ENCODE measurements around the gene BACE1-AS.

GRCh38 chr11:117327567-117328374 is 36.6 kb downstream of the BACE1-AS start, which contains the start of gene CEP164:
- TF ChIP-seq CTCF (conservative IDR thresholded peaks at IDR 0.05; ENCODE audit: low read length), result no peak
- no peak for TF ChIP-seq EZH2phosphoT487 (IDR thresholded peaks at IDR 0.05; ENCODE audit: borderline replicate concordance, low read depth, low read length)
